K562 (cell line): ENCODE measurements around the gene COQ8A. TPM values are rescaled to one million over a fixed set of nuclear protein-coding genes. Genes with fewer than 3 reads are reported as not detected.

Experiments used
- CREB1 ChIP-seq, 2 experiments: sonication (generic) in 1 of 2; formaldehyde crosslinking in 1 of 2; IDR thresholded peaks; 2 replicates each; pipeline versions ENCODE4 v1.6.1 to v1.8.0; 2012 to 2022; ENCODE audit warnings: inconsistent platforms in 1 of 2, mild to moderate bottlenecking in 1 of 2, missing genetic modification reagents in 1 of 2, moderate library complexity in 1 of 2
- KLF13 ChIP-seq: fragments of 450-650 bp; IDR thresholded peaks from 2 replicates; pipeline ENCODE4 v1.6.1; 2016; ENCODE audit warnings: missing genetic modification characterization, low read depth, mild to moderate bottlenecking, missing compliant biosample characterization, moderate library complexity, borderline replicate concordance
- LCOR ChIP-seq: sonication (generic); formaldehyde crosslinking; IDR thresholded peaks from 2 replicates; pipeline ENCODE4 v1.8.0; 2022; ENCODE audit warnings: mild to moderate bottlenecking, missing genetic modification reagents
- MLX ChIP-seq, 2 experiments: fragments of 450-650 bp in 1 of 2; sonication (generic) in 1 of 2; formaldehyde crosslinking; conservative IDR thresholded peaks; 2 replicates each; pipeline versions ENCODE4 v1.4.0 to v1.8.1; 2020 to 2022; ENCODE audit warnings: mild to moderate bottlenecking in 1 of 2, missing genetic modification reagents in 1 of 2
- PBX2 ChIP-seq, 2 experiments: IDR thresholded peaks in 1 of 2; conservative IDR thresholded peaks in 1 of 2; 2 replicates each; pipeline ENCODE4 v1.6.1; 2016; ENCODE audit warnings: low read depth in 2 of 2, mild to moderate bottlenecking in 1 of 2, missing compliant biosample characterization in 1 of 2, missing genetic modification characterization in 1 of 2, moderate library complexity in 1 of 2
- PRDM10 ChIP-seq: fragments of 450-650 bp; IDR thresholded peaks from 2 replicates; pipeline ENCODE4 v1.6.1; 2018; ENCODE audit not compliant: partially characterized antibody
- UBTF ChIP-seq, 2 experiments: IDR thresholded peaks; 2 replicates each; pipeline ENCODE4 v1.6.1; 2012; ENCODE audit warnings: improper control_type of control experiment in 2 of 2, low read depth in 2 of 2, low read length in 2 of 2, borderline replicate concordance in 1 of 2
- ZBTB9 ChIP-seq: fragments of 450-650 bp; formaldehyde crosslinking; IDR thresholded peaks from 2 replicates; pipeline ENCODE4 v1.4.0; 2020; ENCODE audit warnings: mild to moderate bottlenecking, moderate library complexity
- ZMIZ1 ChIP-seq, 2 experiments: fragments of 150-350 bp in 1 of 2; IDR thresholded peaks; 2 replicates each; pipeline ENCODE4 v1.6.1; 2012 to 2016; ENCODE audit warnings: low read depth in 2 of 2, low read length in 2 of 2, mild to moderate bottlenecking in 1 of 2, moderate library complexity in 1 of 2
- polyA plus RNA-seq, 8 experiments: library from polyadenylated mRNA; depleted of rRNA in 4 of 8; stranded (reverse) in 5 of 8; unstranded in 3 of 8; fragments of >200 nt; fragmentation: Nextera tagmentation in 2 of 8; fragmentation: Illumina TruSeq in 1 of 8; extraction: Ambion mirVana in 2 of 8; extraction: Trizol in 1 of 8; gene quantifications; 2 replicates each; pipeline versions ENCODE4 v1.2.1 to v1.2.3, GENCODE V29; 2011 to 2014; ENCODE audit warnings: inconsistent platforms in 1 of 8, missing spikeins in 1 of 8
- total RNA-seq, 7 experiments: library from RNA; depleted of rRNA in 6 of 7; stranded (reverse); fragments of >200 nt in 6 of 7; fragmentation: Illumina TruSeq in 2 of 7; extraction: Trizol in 2 of 7; gene quantifications; 2 replicates each; pipeline versions ENCODE4 v1.2.1 to v1.2.3, GENCODE V29; 2011 to 2021; ENCODE audit warnings: low replicate concordance in 1 of 7

The COQ8A gene
- total and polyA plus RNA-seq, 9 of the 15 experiments (the other 6 are each of a cell fraction or from before 2014, with no cell fraction given) = 2.6 to 54.3 (median 32.4) TPM

GRCh38 chr1:226939438-226940028 lies 561 bp upstream of the COQ8A start (continued):
- TF ChIP-seq CREB1 (IDR thresholded peaks at IDR 0.05) (no peak), CREB1 (CRISPR knock-in tag; IDR thresholded peaks at IDR 0.05) (no peak), PRDM10 (no peak), ZBTB9 (CRISPR knock-in tag) (no peak; the same call in 1 of the 2 replicates), UBTF (IDR thresholded peaks at IDR 0.05; ENCODE audit: borderline replicate concordance in 1 of 2, low read depth in 2 of 2, low read length in 2 of 2) (peak; percentile 30 to 70; a peak in 2 of 4 replicates), ZMIZ1 (IDR thresholded peaks at IDR 0.05; ENCODE audit: low read depth in 2 of 2, low read length in 2 of 2) (0 out of 4 replicates have a peak, but pooled peaks of 1 of the 2 experiments have one; percentile 25), KLF13 (tag) (no peak), LCOR (CRISPR knock-in tag) (peak; percentile 88), MLX (CRISPR knock-in tag; conservative IDR thresholded peaks at IDR 0.05) (no peak), PBX2 (CRISPR knock-in tag; IDR thresholded peaks at IDR 0.05; ENCODE audit: low read depth) (no peak), PBX2 (tag; conservative IDR thresholded peaks at IDR 0.05; ENCODE audit: low read depth) (no peak)
